ENCODE data around the gene CDK5RAP2. TPM values are rescaled to one million over a fixed set of nuclear protein-coding genes. Genes with fewer than 3 reads are reported as not detected.

The CDK5RAP2 gene
- total RNA-seq, 6 experiments from 2014 or later = 25.9 to 61.6 (median 34.7) TPM

DNA sequence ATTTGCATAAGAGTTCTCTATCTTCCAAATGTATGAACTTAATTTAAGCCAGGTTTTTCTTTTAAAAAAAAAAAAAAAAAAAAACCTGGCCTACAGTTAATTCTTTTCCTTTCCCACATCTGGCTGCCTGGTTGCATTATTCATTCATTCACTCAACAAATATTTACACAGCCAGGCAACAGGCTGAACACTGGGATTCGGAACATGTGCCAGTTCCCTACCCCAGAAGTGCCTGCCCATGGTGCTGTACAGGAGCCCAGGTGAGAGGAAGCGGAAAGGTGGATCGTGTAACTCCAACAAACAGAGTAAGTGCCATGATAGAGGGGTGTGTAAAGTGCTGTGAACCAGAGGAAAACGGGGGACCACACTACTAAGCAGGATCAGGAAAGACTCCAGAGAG, 93.6 kb downstream of the CDK5RAP2 start:
- peak in 2 of 3 donors; percentile 42 to 72 for DNase-seq
- 57% methylated on average over 4 of the region's 4 CpGs for WGBS (ENCODE audit: insufficient coverage, low coverage, low lambda C conversion rate, missing lambda C conversion rate)
- Histone ChIP-seq H3K9me3 (no peaks in the 10 kb centered on the region), H3K4me1 (peaks cover 0 to 25% (median 0%) of the 10 kb centered on the region in 4 donors), H3K27me3 (no peaks in the 10 kb centered on the region), H3K4me3 (no peak overlapping the region), H3K36me3 (no peaks in the 10 kb centered on the region), H3K27ac (peak overlapping the region in 1 of 3 donors; percentile 49)
- ATAC-seq = peak; percentile 87 to 95 (median 89)
- TF ChIP-seq, protein P1, sequence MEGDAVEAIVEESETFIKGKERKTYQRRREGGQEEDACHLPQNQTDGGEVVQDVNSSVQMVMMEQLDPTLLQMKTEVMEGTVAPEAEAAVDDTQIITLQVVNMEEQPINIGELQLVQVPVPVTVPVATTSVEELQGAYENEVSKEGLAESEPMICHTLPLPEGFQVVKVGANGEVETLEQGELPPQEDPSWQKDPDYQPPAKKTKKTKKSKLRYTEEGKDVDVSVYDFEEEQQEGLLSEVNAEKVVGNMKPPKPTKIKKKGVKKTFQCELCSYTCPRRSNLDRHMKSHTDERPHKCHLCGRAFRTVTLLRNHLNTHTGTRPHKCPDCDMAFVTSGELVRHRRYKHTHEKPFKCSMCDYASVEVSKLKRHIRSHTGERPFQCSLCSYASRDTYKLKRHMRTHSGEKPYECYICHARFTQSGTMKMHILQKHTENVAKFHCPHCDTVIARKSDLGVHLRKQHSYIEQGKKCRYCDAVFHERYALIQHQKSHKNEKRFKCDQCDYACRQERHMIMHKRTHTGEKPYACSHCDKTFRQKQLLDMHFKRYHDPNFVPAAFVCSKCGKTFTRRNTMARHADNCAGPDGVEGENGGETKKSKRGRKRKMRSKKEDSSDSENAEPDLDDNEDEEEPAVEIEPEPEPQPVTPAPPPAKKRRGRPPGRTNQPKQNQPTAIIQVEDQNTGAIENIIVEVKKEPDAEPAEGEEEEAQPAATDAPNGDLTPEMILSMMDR (IDR thresholded peaks at IDR 0.05) = no peak
- TF ChIP-seq POLR2A (IDR thresholded peaks at IDR 0.05) = no peak
- intact Hi-C loops (cut with DNase I) = no loop called here

DNA sequence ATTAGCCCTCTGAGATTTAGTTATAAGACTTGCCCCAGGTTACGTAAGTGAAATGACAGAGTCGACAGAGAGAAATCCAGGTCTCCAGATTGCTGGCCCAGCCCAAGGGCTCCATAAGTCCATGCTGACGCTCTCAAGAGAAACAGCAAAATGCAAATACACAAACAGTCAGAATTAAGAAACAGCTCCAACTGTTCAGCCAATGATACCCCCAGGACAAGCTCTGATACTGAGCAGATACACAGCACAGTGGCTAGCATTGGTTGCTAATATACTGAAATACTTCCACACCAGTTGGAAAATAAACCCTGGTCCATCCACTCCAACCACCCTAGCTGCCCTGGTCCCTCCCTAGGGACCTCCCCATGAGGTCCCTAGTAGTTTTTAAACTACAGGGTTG, 94.2 kb downstream of the CDK5RAP2 start:
- TF ChIP-seq, protein P1 (IDR thresholded peaks at IDR 0.05) = no peak
- TF ChIP-seq POLR2A (IDR thresholded peaks at IDR 0.05) = no peak
- H3K4me3 ChIP-seq = no peak overlapping the region
- no peaks in the 10 kb centered on the region for H3K36me3 ChIP-seq
- H3K27ac ChIP-seq = no peak overlapping the region
- no peak for DNase-seq
- peak in 2 of 4 donors; percentile 12 to 35 for ATAC-seq
- H3K4me1 ChIP-seq = peaks cover 0 to 28% (median 0%) of the 10 kb centered on the region in 4 donors
- 80% methylated on average over 3 of the region's 3 CpGs for WGBS (ENCODE audit: insufficient coverage, low coverage, low lambda C conversion rate, missing lambda C conversion rate)
- intact Hi-C loops (cut with DNase I) = no loop called here
- no peaks in the 10 kb centered on the region for H3K9me3 ChIP-seq
- no peaks in the 10 kb centered on the region for H3K27me3 ChIP-seq

DNA sequence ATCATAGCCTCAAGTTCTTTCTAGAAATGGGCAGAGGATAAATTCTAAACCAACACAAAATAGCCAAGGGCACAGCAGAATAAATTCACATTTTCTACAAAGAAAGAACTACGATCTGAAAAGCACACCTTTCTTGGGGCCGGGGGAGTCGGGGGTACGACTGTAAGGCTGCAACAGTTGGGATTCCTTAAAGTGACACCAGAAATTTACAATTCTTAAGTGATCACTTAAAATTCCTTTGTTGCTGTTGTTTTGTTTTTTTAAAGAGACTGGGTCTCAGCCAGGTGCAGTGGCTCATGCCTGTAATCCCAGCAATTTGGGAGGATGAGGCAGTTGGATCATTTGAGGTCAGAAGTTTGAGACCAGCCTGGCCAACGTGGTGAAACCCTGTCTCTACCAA, 95.8 kb downstream of the CDK5RAP2 start:
- 90% methylated on average over 3 of the region's 5 CpGs for WGBS (ENCODE audit: insufficient coverage, low coverage, low lambda C conversion rate, missing lambda C conversion rate)
- Histone ChIP-seq H3K9me3 (no peaks in the 10 kb centered on the region), H3K27ac (no peak overlapping the region), H3K4me3 (no peak overlapping the region), H3K4me1 (peaks cover 0 to 25% (median 0%) of the 10 kb centered on the region in 4 donors), H3K27me3 (no peaks in the 10 kb centered on the region), H3K36me3 (no peaks in the 10 kb centered on the region)
- DNase-seq = no peak
- no peak for ATAC-seq
- TF ChIP-seq POLR2A (IDR thresholded peaks at IDR 0.05) = no peak
- TF ChIP-seq, protein P1 (IDR thresholded peaks at IDR 0.05) = no peak
- intact Hi-C loops (cut with DNase I) = no loop called here

DNA sequence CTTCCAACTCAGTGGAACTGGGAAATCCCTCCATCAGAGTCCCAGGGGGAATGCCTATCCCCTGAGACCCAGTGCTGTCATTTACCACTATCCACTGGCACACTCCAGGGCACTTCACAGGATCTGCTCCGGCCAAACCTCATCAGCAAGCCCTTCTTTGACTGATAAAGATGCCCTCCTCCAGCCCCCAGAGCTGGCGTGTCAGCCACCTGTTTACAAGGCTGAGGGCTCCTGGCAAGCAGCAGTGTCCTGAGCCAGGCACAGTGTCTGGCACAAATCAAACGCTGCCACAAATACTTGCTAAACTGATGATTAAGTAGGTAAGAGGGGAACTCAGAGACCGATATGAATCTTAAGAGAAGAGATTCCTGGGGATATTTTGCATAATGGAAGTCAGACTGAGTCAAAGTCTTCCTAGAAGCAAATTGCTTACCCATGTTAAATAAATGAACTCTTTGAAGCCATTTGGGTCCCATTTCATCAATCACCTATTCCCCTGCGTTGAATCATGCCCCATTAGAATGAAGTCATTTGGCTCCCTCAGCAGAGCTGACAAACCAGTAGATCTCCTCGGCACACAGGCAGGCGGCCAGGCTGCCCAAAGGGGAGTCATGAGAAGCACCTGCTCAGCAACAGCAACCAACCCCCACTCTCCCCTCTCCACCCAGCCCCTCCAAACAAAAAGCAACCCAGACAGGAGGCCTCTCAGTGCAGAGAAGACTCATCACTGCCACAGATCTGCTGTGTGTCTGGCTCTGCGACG, 97.4 kb downstream of the CDK5RAP2 start:
- H3K4me3 ChIP-seq = no peak overlapping the region
- intact Hi-C loops (cut with DNase I) = no loop called here
- no peaks in the 10 kb centered on the region for H3K27me3 ChIP-seq
- WGBS (ENCODE audit: insufficient coverage, low coverage, low lambda C conversion rate, missing lambda C conversion rate) = 71% methylated on average over 6 of the region's 9 CpGs
- H3K27ac ChIP-seq = no peak overlapping the region
- no peaks in the 10 kb centered on the region for H3K36me3 ChIP-seq
- no peaks in the 10 kb centered on the region for H3K9me3 ChIP-seq
- peaks cover 0 to 33% (median 2%) of the 10 kb centered on the region in 4 donors for H3K4me1 ChIP-seq
- DNase-seq (no peak), ATAC-seq (no peak)
- no peak for TF ChIP-seq POLR2A (IDR thresholded peaks at IDR 0.05)
- TF ChIP-seq, protein P1 (IDR thresholded peaks at IDR 0.05) = no peak
